GM21447 (cell line): ENCODE results near the gene CLBA1.
A peak's percentile ranks its signal among the peaks of the same experiment; 100 is the strongest.

Source experiments
- ATAC-seq: cut with Tn5 transposase; IDR thresholded peaks from one replicate; pipeline ENCODE4 v1.9.1; 2021; ENCODE audit not compliant: unreplicated experiment

The CLBA1 gene

GRCh38 chr14:105005329-105005928 is 19.8 kb downstream of the CLBA1 start:
- no peak for ATAC-seq

- no peak for ATAC-seq
Observed at GRCh38 chr14:105005929-105006830, 20.6 kb downstream of the CLBA1 start.

- no peak for ATAC-seq
Observed at GRCh38 chr14:105006831-105007592, 21.4 kb downstream of the CLBA1 start.

- ATAC-seq: no peak
Observed at GRCh38 chr14:105007593-105008264, 22.1 kb downstream of the CLBA1 start.

- ATAC-seq: no peak
Observed at GRCh38 chr14:105010106-105010505, 24.5 kb downstream of the CLBA1 start.

- no peak for ATAC-seq
Observed at GRCh38 chr14:105010891-105011291, 25.3 kb downstream of the CLBA1 start.

- no peak for ATAC-seq
Observed at GRCh38 chr14:105011312-105011990, 25.9 kb downstream of the CLBA1 start.

GRCh38 chr14:105012171-105012985 is 26.8 kb downstream of the CLBA1 start:
- ATAC-seq: no peak

- ATAC-seq: no peak
Observed at GRCh38 chr14:105013150-105013785, 27.7 kb downstream of the CLBA1 start.

- no peak for ATAC-seq
Observed at GRCh38 chr14:105014032-105014431, 28.4 kb downstream of the CLBA1 start.

GRCh38 chr14:105014631-105015030 is 29.0 kb downstream of the CLBA1 start:
- no peak for ATAC-seq

GRCh38 chr14:105015242-105015641 is 29.7 kb downstream of the CLBA1 start:
- no peak for ATAC-seq

GRCh38 chr14:105015905-105016304 is 30.3 kb downstream of the CLBA1 start:
- ATAC-seq: no peak

GRCh38 chr14:105018414-105018813 is 32.8 kb downstream of the CLBA1 start:
- ATAC-seq: no peak

- peak; percentile 25 for ATAC-seq
Observed at GRCh38 chr14:105019861-105020814, 34.5 kb downstream of the CLBA1 start.

GRCh38 chr14:105020815-105021655 is 35.4 kb downstream of the CLBA1 start, which contains the start of gene CDCA4:
CDCA4 (minus strand) TSS chr14:105021083; CDS start chr14:105011929, 9,154 bp downstream.
- peak; percentile 72 for ATAC-seq

GRCh38 chr14:105021656-105022275 is 36.2 kb downstream of the CLBA1 start:
- peak; percentile 2 for ATAC-seq
